8988T (cell line): ENCODE measurements around the gene BCL6B.
"Not testable (repeated sequence)": the region's sequence is repeated elsewhere in the genome, so short reads cannot be mapped to it uniquely, and the experiment has no call there.

Experiments
- DNase-seq: peaks from one replicate; pipeline ENCODE4 v3.0.0; 2011

BCL6B gene

DNA sequence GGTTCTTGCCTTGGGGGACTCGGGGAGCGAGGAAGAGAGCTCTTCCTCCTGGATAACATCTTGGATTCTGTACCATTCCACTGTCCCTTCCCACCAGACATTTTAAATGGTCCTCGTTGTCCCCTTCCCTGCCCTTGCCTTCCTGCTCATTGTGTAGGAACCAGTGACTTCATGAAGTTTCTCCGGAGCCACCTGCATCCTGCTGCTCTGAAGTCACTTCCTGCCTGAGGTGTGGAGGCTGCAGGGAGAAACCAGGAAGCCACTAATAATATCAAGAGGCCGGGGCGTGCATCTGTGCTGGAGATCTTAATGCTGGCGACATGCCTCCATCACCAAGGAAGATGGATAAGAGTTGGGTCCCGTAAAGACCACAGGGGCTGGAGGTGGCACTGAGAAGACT is 6.8 kb downstream of the BCL6B start:
- DNase-seq, result no peak

DNA sequence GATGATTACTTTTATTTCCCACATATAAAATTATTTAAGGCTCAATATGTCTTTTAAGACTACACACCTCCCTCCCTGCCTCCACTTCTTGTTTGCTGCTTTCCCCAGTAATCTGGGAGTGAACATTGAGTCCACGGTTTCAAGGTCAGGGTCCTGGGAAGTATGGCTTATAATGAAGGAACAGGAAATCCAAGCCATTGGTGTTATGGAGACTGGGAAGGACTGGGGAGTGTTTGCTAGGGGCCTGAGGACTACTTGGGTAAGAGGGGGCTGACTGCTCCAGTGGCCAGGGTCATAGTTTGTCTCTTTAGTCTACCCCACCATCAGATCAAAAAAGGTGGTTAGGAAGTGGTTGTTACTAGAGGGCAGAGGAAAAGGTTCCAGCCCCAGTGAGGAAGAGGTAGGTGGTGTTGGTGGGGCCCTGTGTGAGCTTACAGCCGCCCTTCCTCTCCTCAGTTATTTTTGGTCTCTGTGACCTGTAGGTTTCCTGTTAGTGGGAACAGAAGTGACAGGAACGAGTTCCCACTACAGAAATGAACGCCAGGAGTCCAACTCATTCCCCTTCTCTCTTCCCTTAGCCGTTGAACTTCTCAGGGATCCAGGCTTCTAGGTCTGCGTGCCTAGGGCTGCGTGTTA is 12.2 kb downstream of the BCL6B start:
- DNase-seq, result no peak

DNA sequence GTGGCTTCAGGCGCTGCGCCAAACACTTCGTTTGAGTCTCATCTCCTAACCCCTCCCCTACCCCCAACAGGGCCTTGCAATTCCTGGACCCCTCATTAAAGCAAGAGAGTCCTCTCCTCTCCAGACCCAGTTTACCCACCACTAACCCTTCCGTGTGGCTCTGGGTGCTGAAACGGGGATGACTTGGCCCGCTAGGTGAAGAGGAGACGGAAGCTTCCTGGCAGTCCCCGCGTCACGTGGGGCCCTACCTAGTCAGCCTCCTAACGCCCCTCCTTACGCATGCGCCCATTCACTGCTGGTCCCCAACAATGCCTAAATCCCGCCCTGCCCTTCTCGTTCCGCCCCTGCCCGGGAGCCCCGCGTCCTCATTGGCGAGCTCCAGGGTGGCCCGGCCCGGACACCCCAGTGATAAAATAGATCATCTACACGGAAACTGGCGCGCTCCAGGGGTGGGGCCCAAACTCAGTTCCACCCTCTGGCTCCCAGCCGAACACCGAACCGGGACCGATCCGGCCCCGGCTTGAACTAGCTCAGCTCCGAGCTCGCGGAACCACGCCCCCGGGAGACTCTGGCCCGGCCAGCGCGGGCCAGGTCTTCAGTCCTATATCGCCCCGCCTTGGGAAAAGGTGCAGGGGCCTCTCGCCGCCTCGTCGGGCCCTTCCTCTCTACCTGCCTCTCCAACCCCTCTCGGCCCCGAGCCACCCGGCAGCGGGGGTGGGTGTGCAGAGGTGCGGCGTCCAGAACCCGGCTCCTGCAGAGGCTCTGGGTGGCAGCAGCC is 12.9 kb downstream of the BCL6B start, which contains the start of gene SLC16A13:
SLC16A13 (plus strand) TSS at position 425 of the 778 bp plus-strand sequence. CDS start 368 bp downstream, outside the sequence.
- peak; percentile 95 for DNase-seq

DNA sequence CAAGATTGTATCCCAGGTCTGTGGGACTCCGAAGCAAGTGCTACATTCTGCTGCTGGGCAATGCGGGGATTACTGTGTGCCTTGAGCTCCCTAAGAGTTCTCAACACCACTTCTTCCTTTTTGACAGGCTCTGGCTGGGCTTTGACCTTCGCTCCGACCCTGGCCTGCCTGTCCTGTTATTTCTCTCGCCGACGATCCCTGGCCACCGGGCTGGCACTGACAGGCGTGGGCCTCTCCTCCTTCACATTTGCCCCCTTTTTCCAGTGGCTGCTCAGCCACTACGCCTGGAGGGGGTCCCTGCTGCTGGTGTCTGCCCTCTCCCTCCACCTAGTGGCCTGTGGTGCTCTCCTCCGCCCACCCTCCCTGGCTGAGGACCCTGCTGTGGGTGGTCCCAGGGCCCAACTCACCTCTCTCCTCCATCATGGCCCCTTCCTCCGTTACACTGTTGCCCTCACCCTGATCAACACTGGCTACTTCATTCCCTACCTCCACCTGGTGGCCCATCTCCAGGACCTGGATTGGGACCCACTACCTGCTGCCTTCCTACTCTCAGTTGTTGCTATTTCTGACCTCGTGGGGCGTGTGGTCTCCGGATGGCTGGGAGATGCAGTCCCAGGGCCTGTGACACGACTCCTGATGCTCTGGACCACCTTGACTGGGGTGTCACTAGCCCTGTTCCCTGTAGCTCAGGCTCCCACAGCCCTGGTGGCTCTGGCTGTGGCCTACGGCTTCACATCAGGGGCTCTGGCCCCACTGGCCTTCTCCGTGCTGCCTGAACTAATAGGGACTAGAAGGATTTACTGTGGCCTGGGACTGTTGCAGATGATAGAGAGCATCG is 15.4 kb downstream of the BCL6B start:
- DNase-seq, result no peak

DNA sequence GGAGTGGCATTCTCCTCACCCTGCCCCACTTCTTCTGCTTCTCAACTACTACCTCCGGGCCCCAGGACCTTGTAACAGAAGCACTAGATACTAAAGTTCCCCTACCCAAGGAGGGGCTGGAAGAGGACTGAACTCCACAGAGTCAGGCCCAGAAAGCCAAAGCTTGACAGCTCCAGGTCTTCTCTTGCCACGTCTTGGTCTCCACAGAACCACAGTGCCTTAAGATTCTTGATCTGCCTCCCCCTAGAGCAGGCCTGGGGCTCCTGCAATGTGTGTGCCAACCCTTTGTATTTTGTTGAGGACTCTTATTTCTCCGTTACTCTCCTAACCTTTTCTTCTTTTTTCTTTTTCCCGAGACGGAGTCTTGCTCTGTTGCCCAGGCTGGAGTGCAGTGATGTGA is 17.0 kb downstream of the BCL6B start:
- DNase-seq, result no peak

DNA sequence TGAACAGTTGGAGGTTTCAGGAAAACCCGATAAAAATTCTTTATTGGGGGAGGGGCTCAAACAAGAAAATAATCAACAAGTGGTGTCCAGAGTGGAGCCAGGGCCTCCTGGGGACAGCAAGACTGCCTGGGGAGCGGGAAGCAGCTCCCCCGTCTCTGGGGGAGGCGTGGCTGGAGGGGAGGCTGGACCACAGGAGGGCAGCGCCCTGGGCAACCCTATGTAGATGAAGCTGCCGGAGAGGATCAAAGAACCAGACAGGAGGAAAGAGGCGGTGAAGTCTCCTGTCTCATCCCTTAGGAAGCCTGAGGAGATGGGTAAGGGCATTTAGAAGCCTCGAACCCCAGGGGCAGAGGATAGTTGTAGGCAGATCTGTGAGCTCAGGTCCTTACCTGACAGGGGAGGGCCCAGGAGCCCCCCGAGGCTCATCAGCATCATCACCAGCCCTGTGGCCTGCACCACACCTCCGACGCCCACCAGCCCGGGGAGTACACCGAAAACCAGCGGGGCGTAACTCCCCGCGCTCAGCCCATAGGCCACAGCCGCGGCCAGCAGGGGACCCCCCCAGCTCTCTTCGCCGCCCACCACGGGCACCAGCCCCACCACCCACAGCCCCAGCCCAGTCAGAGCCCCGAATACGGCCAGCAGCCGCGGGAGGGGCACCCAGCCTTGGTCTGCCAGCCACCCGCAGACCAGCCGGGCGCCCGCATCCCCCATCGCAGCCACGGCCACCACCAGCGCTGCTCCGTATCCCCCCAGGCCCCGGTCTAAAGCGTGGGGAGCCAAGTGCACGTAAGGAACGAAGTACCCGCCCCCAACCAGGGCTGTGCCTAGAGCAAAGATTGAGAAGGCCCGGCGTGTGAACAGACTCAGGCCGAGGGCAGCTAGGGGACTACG is 19.0 kb downstream of the BCL6B start:
- DNase-seq, result no peak

DNA sequence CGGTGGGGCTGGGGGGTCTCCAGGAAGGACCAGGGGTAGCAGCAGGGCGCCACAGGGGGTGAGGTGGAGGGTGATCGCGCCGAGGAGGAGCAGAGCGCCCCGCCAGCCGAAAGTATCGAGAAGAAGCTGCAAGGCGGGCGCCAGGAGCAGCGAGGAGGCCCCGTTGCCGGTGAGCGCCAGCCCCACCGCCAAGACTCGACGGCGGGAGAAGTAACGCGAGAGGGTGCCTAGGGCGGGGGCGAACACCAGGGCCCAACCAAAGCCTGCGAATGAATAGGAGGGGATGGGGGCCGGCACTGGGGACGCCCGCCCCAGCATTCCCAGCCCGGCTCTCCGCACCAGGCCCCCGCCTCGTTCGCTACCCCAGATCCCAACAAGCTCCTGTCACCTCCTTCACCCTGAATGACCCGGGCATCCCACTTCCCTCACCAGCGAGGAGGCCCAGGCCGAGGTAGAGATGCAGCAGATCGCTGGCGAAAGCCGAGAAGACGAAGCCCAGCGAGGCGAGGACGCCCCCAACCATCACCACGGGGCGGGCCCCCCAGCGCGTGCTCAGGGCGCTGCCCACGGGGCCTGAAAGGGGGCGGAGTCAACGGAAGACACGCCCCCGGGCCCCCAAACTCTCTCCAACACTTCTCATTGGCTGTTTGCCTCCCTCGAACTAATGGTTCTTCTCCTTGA is 19.8 kb downstream of the BCL6B start:
- no peak for DNase-seq

DNA sequence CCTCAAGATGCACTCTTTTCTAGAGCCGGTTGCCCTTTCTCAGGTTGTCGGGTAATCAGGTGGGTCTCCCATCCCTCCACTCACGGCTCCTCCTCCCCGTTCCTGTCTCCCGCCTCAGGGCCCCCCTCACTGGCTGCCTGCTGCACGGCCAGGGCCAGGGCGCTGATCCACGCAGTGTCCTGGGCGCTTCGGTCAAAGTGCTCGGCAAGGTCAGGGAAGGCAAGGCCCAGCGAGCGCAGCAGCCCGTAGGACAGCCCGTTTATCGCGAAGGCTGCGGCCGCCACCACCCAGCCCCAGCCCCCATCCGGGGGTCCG is 20.3 kb downstream of the BCL6B start:
- DNase-seq, result no peak

DNA sequence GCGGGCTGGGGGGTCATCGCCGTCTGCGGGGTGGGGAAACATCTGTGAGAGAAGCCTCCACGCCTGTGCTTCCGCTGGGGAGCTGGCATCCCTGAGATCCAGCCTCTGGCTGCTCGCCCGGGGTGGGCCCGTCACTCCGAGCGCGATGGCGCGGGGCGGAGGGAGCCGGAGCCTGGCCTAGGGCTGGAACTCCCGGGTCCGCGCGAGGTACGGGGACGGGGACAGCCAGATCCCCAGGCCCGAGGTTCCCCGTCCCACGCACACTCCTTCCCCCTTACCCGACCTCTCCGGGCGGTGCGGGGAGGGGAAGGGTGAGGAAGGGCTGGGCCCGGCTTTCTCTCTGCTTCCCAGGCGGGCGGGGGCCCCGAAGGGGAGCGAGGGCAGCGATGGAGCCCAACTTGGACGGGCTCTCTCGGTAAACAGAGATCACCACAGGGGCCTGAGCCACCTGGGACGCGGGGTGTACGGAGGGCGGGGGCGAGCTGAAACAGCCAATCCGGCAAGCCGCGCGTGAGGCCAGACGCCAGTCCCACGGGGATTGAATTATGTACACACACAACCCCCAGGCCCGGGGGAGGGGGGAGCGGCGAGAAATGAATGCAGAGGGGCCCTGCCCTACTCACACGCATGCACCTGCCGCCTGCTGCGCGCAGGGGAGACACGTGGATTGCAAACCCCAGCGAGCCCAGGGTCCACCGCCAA is 20.8 kb downstream of the BCL6B start, which contains the start of gene SLC16A11:
SLC16A11 (minus strand) TSS at position 596 of the 702 bp plus-strand sequence; CDS start at position 17, 579 bp downstream.
- no peak for DNase-seq

DNA sequence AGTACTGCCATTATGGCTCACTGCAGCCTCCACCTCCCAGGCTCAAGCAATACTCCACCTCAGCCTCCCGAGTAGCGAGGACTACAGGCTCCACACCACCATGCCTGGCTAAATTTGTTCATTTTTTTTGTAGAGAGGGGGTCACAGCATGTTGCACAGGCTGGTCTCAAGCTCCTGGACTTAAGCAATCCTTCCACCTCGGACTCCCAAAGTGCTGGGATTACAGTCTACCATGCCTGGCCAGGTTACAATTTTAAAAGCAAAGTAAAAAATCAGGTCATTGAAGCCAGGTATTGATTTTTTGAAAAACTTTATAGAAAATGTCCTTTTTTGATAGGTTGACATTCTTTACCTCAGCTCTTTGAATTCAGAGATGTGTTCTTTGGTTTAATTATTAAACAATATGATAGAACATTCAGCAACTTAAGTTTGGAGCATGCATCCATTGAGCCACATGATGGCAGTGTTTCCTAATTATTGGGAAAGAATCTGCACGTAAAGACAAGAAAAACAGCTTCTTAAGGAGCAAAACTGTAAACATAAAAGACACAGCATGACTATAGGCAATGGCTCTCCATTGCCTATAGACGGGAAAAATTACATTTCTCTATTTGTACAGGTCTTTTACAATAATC is 22.8 kb downstream of the BCL6B start:
- DNase-seq, result no peak

DNA sequence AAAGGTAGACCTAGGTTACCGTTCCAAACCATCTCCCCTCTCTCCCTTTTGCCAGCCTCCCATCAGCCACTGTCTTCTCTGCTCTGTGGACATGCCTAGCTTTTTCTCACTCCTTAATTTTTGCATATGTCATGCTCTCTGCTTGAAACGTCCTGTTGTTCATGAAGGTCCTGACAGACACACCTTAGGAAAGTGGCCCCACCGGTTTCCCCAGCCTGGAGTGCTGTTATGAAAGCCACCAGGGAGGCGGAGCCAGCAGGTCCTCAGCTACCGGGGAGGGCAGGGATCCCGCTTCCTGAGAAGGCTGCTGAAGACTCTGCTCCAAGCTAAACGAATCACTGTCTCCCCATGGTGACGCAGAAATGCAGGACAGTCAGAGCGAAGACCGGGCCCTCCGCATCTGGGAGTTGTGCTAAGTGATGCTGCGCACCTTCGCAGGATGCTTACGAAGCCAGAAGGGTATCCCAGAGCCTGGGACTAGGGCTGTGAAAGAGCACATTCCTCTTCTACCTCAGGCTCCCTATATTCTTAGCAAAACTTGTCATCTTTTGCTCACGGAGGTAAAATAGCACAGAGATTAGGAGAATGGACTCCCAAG is 23.4 kb downstream of the BCL6B start:
- no peak for DNase-seq

DNA sequence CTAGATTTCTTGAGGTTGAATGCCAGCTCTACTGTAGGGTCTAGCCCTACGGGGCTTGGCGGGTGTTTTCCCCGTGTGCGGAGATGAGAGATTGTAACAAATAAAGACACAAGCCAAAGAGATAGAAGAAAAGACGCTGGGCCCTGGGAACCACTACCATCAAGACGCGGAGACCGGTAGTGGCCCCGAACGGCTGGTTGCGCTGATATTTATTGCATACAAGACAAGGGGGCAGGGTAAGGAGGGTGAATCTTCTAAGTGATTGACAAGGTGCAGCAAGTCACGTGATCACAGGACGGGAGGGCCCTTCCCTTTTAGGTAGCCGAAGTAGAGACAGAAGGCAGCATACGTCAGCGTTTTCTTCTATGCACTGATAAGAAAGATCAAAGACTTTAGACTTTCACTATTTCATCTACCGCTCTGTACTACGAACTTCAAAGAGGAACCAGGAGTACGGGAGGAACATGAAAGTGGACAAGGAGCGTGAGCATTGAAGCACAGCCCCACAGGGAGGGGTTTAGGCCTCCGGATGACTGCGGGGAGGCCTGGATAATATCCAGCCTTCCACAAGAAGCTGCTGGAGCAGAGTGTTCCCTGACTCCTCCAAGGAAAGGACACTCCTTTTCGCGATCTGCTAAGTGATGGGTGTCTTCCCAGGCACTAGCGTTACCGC is 24.0 kb downstream of the BCL6B start:
- not testable (repeated sequence) for DNase-seq

DNA sequence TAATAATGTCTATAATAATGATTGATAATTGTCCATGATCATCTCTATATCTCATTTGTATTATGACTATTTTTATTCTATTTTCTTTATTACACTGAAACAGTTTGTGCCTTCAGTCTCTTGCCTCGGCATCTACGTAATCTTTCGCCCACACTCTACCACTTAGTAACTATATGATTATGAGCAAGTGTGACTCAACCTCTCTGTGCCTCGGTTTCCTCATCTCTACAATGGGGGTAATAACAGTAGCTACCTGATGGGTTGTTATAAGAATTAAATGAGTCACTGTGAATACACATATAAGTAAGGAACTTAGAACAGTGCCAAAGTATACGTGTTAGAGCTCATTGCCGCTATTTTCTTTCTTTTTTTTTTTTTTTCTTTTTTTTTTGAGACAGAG is 24.7 kb downstream of the BCL6B start:
- no peak for DNase-seq

DNA sequence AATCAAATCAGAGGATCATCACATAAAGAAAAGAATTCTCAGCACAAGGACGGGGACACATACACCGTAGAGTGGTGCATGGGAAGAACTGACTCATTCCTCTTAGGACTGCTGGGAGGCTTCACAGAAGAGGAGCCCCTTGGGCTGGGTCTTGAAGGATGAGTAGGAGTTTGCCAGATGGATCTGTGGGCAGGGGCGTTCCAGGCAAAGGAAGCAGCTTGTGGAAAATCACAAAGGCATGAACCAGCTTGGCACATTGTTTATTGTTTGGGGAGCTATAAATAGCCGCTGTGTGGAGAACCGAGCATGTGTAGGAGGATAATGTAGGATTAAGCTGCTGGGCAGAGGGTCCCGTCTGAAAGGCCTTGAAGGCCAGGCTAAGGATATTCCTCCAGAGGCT is 26.1 kb downstream of the BCL6B start:
- no peak for DNase-seq

DNA sequence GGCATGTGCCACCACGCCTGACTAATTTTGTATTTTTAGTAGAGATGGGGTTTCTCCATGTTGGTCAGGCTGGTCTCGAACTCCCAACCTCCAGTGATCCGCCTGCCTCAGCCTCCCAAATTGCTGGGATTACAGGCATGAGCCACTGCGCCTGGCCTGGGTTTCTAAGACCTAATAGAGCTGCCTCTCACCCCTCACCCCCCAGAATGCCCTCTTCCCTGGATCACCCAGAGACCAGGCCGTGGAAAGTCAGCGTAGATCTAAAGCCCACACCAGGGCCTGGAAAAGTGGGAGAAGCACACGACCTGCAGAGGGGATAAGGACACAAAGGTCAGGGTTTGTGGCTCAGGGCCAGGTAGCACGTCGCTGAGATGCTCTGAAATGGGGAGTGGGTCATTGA is 27.7 kb downstream of the BCL6B start:
- not testable (repeated sequence) for DNase-seq

DNA sequence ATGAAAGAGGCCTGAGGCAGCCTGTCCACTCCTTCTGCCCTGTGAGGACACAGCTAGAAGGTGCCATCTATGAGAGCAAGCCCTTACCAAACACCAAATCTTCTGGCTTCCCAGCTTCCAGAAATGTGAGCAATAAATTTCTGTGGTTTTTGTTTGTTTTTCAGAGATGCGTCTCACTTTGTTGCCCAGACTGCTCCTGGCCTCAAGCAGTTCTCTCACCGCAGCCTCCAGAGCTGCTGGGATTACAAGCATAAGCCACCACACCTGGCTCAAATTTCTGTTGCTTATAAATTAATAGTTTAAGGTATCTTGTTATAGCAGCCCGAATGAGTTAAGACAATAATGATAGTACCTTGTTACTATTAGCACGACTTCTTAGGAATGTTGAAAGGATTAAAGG is 33.5 kb downstream of the BCL6B start:
- DNase-seq, result no peak

DNA sequence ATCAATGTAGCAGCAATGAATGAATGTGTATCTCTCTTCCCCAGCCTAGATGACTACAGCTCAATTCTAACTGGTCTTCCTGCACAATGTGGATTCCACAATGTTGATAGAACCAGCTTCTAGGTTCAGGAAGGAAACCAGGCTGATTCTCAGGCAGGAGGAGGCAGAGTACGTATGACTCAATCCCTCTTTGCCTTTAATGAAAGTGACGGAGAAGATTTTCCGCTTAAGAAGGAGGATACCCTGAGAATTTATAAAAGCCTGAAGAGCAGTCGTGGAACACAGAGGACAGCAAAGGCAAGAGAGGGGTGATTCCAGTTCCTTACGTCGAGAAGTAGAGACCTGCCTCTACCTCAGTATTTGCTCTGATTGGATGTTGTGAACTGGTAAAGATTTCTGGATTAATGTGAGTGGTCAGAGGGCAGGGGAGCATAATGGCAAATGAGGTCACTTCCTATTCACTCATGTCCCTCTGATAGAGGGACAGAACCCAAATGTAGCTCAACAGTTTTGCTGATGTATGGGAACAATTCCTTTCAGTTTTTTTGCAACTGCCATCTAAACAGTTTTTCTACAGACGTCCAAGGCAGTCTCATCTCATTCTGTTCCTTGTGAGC is 36.1 kb downstream of the BCL6B start:
- DNase-seq, result no peak

DNA sequence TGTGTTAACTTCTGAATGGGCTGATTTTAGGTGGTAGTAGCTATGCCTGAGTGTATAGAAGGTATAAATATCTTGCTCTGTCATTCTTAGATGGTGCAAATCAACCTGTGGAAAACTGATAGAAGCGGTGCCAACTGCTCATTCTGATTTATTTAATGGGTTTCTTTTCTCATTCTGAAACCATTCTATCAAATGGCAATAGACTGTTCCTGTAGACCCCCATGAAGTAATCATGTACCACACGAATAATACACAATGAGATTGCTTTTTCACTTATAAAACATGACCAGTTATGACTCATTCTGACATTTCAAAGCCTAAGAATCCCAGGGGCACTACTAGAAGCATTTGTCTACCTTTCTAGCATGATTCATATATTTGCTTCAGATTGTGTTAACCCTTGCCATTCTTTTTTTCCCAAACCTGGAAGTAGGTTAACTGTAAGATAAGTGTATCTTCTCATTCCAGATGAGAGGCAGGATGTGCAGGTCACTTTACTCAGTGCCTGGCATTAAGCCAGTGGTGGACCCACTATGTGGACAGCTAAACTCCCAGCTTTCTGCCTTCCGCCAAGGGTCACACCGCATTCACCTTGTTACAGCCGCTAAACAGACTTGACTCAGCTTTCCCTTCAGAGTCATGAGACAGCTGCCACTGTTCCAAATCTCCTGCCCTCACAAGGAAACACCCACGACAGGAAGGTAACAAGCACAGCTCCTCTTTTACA is 37.5 kb downstream of the BCL6B start:
- DNase-seq, result peak; percentile 46
